Measurements from ENCODE around the gene CIDEB.

DNA sequence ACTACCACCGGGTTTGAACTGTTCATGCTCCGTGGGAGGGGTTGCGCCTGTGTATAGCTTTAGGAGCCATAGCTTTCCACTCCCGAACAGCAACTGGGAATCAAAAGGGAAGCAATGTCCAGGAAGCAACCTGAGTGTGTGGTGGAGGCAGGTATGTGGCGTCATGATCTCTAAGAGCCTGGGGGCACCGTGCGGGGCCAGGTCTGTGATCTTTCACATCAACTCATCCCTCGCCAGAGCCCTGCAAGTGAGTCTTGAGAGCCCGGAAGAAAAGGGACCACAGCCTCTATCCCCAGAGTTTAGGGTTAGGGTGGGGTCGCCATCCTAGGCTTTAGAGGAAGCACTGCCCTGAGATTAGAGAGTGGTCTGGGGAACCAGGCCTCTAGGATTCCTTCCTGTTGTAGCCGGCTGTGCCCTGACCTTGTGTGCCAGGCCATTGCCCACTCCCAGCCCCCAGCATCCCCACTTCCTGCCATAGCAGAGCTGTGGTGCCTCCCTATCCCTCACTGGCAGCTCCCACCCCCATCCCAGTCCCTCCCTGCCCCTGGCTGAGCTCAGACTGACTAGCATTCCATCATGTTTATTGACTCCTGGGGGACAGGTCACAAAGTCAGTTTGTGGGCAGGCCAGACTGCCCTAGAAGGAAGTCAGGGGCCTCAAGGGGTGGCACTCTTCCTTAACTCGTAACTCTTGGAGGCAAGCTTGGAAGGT is 27.8 kb upstream of the CIDEB start:
- TF ChIP-seq POLR2AphosphoS5 (IDR thresholded peaks at IDR 0.05): peak in 1 of 3 donors; percentile 10
- no peak for TF ChIP-seq CTCF (IDR thresholded peaks at IDR 0.05)
- no peak for TF ChIP-seq POLR2A (IDR thresholded peaks at IDR 0.05)
- TF ChIP-seq EP300 (IDR thresholded peaks at IDR 0.05; ENCODE audit: low read depth): no peak
